ENCODE data around the gene SLC9A8.

The SLC9A8 gene

GRCh38 chr20:49832632-49833327, 20.2 kb downstream of the SLC9A8 start:
- H3K27ac ChIP-seq: no peak overlapping the region
- no peak for TF ChIP-seq FOXP2 (optimal IDR thresholded peaks at IDR 0.05; ENCODE audit: control extremely low read depth, extremely low read length, insufficient read depth)
- TF ChIP-seq POLR2AphosphoS5 (IDR thresholded peaks at IDR 0.05; ENCODE audit: borderline replicate concordance, low read depth, low read length): no peak
- TF ChIP-seq EZH2 (IDR thresholded peaks at IDR 0.05): no peak
- DNase-seq (ENCODE audit: low read depth, low spot score): no peak

GRCh38 chr20:49833483-49833882, 20.9 kb downstream of the SLC9A8 start:
- no peak for DNase-seq (ENCODE audit: low read depth, low spot score)
- H3K9ac ChIP-seq (ENCODE audit: insufficient read length): no peak overlapping the region
- TF ChIP-seq POLR2AphosphoS5 (IDR thresholded peaks at IDR 0.05; ENCODE audit: borderline replicate concordance, low read depth, low read length) (no peak), EZH2 (IDR thresholded peaks at IDR 0.05) (no peak), FOXP2 (optimal IDR thresholded peaks at IDR 0.05; ENCODE audit: control extremely low read depth, extremely low read length, insufficient read depth) (no peak)
- H3K4me3 ChIP-seq: no peak overlapping the region
- no peak overlapping the region for H3K27ac ChIP-seq
- H3K9me3 ChIP-seq (ENCODE audit: low read depth, low read length): no peaks in the 10 kb centered on the region
- no peaks in the 10 kb centered on the region for H3K36me3 ChIP-seq (ENCODE audit: insufficient read depth, low read length)

More at GRCh38 chr20:49832632-49833327, 20.2 kb downstream of the SLC9A8 start:
- Histone ChIP-seq H3K36me3 (ENCODE audit: insufficient read depth, low read length) (no peaks in the 10 kb centered on the region), H3K9me3 (ENCODE audit: low read depth, low read length) (no peaks in the 10 kb centered on the region), H3K9ac (ENCODE audit: insufficient read length) (no peak overlapping the region), H3K4me3 (no peak overlapping the region)

- DNase-seq (ENCODE audit: low read depth, low spot score): no peak
- no peak for TF ChIP-seq POLR2AphosphoS5 (IDR thresholded peaks at IDR 0.05; ENCODE audit: borderline replicate concordance, low read depth, low read length)
- TF ChIP-seq EZH2 (IDR thresholded peaks at IDR 0.05): no peak
- TF ChIP-seq FOXP2 (optimal IDR thresholded peaks at IDR 0.05; ENCODE audit: control extremely low read depth, extremely low read length, insufficient read depth): no peak
- no peak overlapping the region for H3K27ac ChIP-seq
- H3K36me3 ChIP-seq (ENCODE audit: insufficient read depth, low read length): no peaks in the 10 kb centered on the region
- no peaks in the 10 kb centered on the region for H3K9me3 ChIP-seq (ENCODE audit: low read depth, low read length)
- H3K4me3 ChIP-seq: no peak overlapping the region
- no peak overlapping the region for H3K9ac ChIP-seq (ENCODE audit: insufficient read length)
Measured at GRCh38 chr20:49835031-49835430, 22.4 kb downstream of the SLC9A8 start.

- DNase-seq (ENCODE audit: low read depth, low spot score): no peak
- Histone ChIP-seq H3K4me3 (no peak overlapping the region), H3K9ac (ENCODE audit: insufficient read length) (no peak overlapping the region), H3K27ac (no peak overlapping the region), H3K9me3 (ENCODE audit: low read depth, low read length) (no peaks in the 10 kb centered on the region), H3K36me3 (ENCODE audit: insufficient read depth, low read length) (peaks cover 6% of the 10 kb centered on the region; the same call in 1 of the 2 replicates)
- TF ChIP-seq EZH2 (IDR thresholded peaks at IDR 0.05) (no peak), POLR2AphosphoS5 (IDR thresholded peaks at IDR 0.05; ENCODE audit: borderline replicate concordance, low read depth, low read length) (no peak), FOXP2 (optimal IDR thresholded peaks at IDR 0.05; ENCODE audit: control extremely low read depth, extremely low read length, insufficient read depth) (no peak)
Measured at GRCh38 chr20:49838546-49838945, 25.9 kb downstream of the SLC9A8 start.

GRCh38 chr20:49843139-49843538, 30.5 kb downstream of the SLC9A8 start:
- Histone ChIP-seq H3K27ac (no peak overlapping the region), H3K36me3 (ENCODE audit: insufficient read depth, low read length) (peaks cover 7% of the 10 kb centered on the region; the same call in 1 of the 2 replicates), H3K9ac (ENCODE audit: insufficient read length) (no peak overlapping the region), H3K4me3 (no peak overlapping the region), H3K9me3 (ENCODE audit: low read depth, low read length) (no peaks in the 10 kb centered on the region)
- TF ChIP-seq EZH2 (IDR thresholded peaks at IDR 0.05) (no peak), POLR2AphosphoS5 (IDR thresholded peaks at IDR 0.05; ENCODE audit: borderline replicate concordance, low read depth, low read length) (no peak), FOXP2 (optimal IDR thresholded peaks at IDR 0.05; ENCODE audit: control extremely low read depth, extremely low read length, insufficient read depth) (no peak)
- DNase-seq (ENCODE audit: low read depth, low spot score): no peak

- no peak for DNase-seq (ENCODE audit: low read depth, low spot score)
- H3K36me3 ChIP-seq (ENCODE audit: insufficient read depth, low read length): peaks cover 9% of the 10 kb centered on the region; the same call in 1 of the 2 replicates
- no peak overlapping the region for H3K9ac ChIP-seq (ENCODE audit: insufficient read length)
- H3K27ac ChIP-seq: no peak overlapping the region
- no peak overlapping the region for H3K4me3 ChIP-seq
- no peaks in the 10 kb centered on the region for H3K9me3 ChIP-seq (ENCODE audit: low read depth, low read length)
- TF ChIP-seq FOXP2 (optimal IDR thresholded peaks at IDR 0.05; ENCODE audit: control extremely low read depth, extremely low read length, insufficient read depth): no peak
- TF ChIP-seq EZH2 (IDR thresholded peaks at IDR 0.05): no peak
- no peak for TF ChIP-seq POLR2AphosphoS5 (IDR thresholded peaks at IDR 0.05; ENCODE audit: borderline replicate concordance, low read depth, low read length)
Measured at GRCh38 chr20:49843770-49844380, 31.2 kb downstream of the SLC9A8 start.

- Histone ChIP-seq H3K4me3 (no peak overlapping the region), H3K27ac (no peak overlapping the region)
- no peak for DNase-seq (ENCODE audit: low read depth, low spot score)
Measured at GRCh38 chr20:49845060-49845459, 32.4 kb downstream of the SLC9A8 start.

GRCh38 chr20:49846206-49846807, 33.7 kb downstream of the SLC9A8 start:
- H3K36me3 ChIP-seq (ENCODE audit: insufficient read depth, low read length): peaks cover 9% of the 10 kb centered on the region; the same call in 1 of the 2 replicates
- TF ChIP-seq EZH2 (IDR thresholded peaks at IDR 0.05) (no peak), FOXP2 (optimal IDR thresholded peaks at IDR 0.05; ENCODE audit: control extremely low read depth, extremely low read length, insufficient read depth) (no peak), POLR2AphosphoS5 (IDR thresholded peaks at IDR 0.05; ENCODE audit: borderline replicate concordance, low read depth, low read length) (no peak)
- no peak overlapping the region for H3K4me3 ChIP-seq
- no peak overlapping the region for H3K27ac ChIP-seq
- no peaks in the 10 kb centered on the region for H3K9me3 ChIP-seq (ENCODE audit: low read depth, low read length)
- no peak for DNase-seq (ENCODE audit: low read depth, low spot score)
- H3K9ac ChIP-seq (ENCODE audit: insufficient read length): no peak overlapping the region

More at GRCh38 chr20:49845060-49845459, 32.4 kb downstream of the SLC9A8 start:
- H3K9me3 ChIP-seq (ENCODE audit: low read depth, low read length): no peaks in the 10 kb centered on the region
- TF ChIP-seq POLR2AphosphoS5 (IDR thresholded peaks at IDR 0.05; ENCODE audit: borderline replicate concordance, low read depth, low read length) (no peak), FOXP2 (optimal IDR thresholded peaks at IDR 0.05; ENCODE audit: control extremely low read depth, extremely low read length, insufficient read depth) (no peak), EZH2 (IDR thresholded peaks at IDR 0.05) (no peak)
- peaks cover 9% of the 10 kb centered on the region; the same call in 1 of the 2 replicates for H3K36me3 ChIP-seq (ENCODE audit: insufficient read depth, low read length)
- H3K9ac ChIP-seq (ENCODE audit: insufficient read length): no peak overlapping the region
